ENCODE results near the gene TYSND1.

DNA sequence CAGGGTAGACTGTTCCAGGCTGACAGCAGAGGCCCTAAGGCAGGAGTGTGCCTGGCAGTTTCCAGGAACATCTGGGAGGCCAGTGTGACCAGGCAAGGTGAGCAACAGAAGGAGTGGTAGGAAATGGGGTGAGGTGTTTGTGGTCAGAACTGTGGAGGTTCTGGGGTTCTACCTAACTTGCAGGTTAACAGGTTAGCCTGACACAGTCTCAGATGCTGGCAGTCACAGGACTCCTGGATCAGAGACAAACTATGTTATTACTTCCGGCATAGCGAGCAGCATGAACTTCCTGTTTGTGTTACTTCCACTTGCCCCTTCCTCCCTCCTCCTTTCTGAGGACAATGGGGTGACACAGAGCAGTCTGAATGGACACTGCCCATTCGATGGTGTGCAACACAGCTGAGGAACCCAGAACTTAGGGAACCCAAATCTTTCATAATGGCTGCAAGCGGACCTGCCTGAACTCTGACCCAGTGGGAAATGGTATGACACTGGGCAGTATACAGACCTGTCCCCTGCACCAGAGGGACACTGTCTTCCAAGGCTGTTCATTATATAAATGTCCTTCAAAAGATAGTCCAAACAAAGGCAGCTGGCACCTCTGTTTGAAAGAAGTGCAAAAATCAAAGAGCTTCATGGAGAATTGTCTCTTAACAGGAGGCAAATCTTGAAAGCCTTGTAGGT is 27.7 kb upstream of the TYSND1 start:
- TF ChIP-seq POLR2A (IDR thresholded peaks at IDR 0.05) = no peak
- TF ChIP-seq, protein P1, sequence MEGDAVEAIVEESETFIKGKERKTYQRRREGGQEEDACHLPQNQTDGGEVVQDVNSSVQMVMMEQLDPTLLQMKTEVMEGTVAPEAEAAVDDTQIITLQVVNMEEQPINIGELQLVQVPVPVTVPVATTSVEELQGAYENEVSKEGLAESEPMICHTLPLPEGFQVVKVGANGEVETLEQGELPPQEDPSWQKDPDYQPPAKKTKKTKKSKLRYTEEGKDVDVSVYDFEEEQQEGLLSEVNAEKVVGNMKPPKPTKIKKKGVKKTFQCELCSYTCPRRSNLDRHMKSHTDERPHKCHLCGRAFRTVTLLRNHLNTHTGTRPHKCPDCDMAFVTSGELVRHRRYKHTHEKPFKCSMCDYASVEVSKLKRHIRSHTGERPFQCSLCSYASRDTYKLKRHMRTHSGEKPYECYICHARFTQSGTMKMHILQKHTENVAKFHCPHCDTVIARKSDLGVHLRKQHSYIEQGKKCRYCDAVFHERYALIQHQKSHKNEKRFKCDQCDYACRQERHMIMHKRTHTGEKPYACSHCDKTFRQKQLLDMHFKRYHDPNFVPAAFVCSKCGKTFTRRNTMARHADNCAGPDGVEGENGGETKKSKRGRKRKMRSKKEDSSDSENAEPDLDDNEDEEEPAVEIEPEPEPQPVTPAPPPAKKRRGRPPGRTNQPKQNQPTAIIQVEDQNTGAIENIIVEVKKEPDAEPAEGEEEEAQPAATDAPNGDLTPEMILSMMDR (IDR thresholded peaks at IDR 0.05) = no peak

All from esophagus squamous epithelium (tissue), 4 donors.